HG02973 (cell line): ENCODE measurements around the gene CROCC2.

Experiments used
- ATAC-seq: cut with Tn5 transposase; IDR thresholded peaks from one replicate; pipeline ENCODE4 v1.9.1; 2021; ENCODE audit warnings: moderate library complexity; ENCODE audit not compliant: unreplicated experiment

The CROCC2 gene

GRCh38 chr2:240954436-240955305 lies 48.5 kb downstream of the CROCC2 start:
- no peak for ATAC-seq

GRCh38 chr2:240955306-240956170 lies 49.4 kb downstream of the CROCC2 start:
- no peak for ATAC-seq

GRCh38 chr2:240956171-240956934 lies 50.2 kb downstream of the CROCC2 start:
- no peak for ATAC-seq

DNA sequence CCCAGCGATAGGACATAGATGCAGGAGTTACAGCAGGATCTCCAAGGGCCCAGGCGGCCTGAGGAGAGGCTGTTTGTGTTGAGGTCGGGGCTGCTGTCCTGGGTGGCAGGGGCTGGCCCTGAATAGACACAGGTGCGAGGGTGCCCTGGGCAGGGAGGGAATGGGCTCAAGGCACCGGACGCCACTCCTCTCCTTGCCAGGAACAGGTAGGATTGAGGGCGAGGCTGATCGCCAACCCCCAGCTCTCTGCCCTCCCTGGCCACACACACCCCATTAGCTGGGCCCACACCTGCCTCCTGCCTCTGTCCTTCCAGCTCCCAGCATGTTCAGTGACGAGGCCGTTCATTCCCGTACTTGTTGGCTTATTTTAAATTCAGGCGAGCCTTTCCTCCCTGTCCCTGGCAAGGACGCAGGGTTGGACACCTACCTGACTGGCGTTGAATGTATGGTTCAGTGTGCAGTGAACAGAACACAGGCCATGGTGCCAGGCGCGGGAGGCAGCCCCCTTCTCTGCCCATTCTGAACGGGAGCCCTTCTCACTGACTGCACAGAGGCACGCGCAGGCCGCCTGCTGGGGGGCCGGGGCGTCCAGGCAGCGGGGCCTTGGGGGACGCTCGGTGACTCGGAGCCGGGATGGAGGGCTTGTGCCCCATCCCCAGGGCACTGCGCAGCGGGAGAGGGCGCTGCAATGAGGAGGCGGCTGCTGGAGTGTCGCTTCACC lies 51.0 kb downstream of the CROCC2 start:
- no peak for ATAC-seq

DNA sequence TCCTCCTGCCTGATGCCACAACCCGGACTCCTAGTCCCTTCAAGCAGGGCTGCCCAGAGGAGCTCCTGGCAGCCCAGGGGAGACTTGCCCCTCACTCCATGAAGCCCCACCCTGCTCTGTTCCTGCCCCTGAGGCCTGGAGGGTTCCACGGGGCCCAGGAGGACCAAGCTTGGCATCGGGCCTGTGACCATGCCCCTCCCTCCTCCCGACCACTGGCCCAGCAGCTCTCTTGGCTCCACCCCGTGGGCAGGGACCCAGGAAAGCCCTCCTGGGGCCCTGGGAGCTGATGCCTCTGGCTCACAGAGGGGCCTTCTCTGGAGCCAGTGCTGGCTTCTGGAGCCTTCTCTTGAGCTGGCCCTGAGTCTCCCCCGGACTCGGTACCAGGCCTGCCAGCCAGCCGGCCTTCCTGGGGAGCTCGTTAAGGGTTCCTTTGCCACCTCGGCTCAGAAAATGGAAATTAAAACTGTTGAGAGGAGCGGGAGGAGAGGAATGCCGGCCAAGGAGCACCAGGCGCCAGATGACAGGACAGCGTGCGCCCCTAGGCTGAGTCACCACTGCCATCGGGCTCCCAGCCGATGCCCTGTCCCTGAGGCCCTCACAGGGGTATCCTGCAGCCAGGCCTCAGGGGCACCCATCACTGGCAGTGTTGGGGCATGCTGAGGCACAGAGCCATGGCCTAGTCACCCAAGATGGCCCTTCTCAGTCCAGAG lies 51.7 kb downstream of the CROCC2 start:
- ATAC-seq = no peak

DNA sequence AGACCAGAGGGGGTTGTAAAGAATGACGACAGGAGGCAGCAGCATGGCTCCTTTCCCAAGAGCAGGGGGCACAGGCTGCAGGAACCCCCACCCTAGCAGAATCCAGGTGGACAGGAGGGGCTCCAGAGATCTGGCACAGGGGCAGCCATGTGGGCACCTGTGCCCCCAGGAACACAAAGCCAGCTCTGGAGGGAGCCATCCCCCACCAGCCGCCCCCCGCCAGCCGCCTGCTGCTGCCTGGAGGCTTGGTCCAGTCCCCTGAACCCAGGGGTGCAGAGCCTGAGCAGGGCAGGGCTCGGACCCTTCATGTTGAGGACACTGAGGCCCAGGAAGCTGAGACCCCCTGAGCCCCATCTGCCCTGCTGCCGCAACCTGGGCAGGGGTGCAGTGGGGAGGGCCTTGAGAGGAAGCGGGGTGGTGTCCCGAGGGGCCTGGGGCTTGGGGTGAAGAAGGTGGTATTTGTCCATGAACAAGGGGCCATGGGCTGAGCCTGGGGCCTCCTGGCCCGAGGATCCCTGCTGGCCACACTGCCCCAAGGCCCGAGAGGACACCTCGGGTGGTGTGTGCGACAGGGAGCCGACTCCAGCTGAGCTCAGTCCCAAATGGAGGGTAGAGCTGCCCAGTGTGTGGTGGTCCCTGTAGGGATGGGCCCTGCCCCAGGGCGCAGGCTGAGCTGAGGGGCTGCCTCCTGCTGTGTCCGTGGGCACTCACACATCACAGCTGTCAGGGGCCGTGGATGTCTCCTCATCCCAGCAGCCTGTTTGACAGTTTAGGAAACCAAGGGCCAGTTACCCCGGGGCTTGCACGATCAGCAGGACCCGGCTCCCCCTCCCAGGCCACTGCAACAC lies 52.5 kb downstream of the CROCC2 start:
- no peak for ATAC-seq

GRCh38 chr2:240959214-240959940 lies 53.2 kb downstream of the CROCC2 start:
- no peak for ATAC-seq

- no peak for ATAC-seq
These were observed 53.8 kb downstream of the CROCC2 start for GRCh38 chr2:240959941-240960308.

- ATAC-seq = no peak
These were observed 54.3 kb downstream of the CROCC2 start for GRCh38 chr2:240960309-240960970.

DNA sequence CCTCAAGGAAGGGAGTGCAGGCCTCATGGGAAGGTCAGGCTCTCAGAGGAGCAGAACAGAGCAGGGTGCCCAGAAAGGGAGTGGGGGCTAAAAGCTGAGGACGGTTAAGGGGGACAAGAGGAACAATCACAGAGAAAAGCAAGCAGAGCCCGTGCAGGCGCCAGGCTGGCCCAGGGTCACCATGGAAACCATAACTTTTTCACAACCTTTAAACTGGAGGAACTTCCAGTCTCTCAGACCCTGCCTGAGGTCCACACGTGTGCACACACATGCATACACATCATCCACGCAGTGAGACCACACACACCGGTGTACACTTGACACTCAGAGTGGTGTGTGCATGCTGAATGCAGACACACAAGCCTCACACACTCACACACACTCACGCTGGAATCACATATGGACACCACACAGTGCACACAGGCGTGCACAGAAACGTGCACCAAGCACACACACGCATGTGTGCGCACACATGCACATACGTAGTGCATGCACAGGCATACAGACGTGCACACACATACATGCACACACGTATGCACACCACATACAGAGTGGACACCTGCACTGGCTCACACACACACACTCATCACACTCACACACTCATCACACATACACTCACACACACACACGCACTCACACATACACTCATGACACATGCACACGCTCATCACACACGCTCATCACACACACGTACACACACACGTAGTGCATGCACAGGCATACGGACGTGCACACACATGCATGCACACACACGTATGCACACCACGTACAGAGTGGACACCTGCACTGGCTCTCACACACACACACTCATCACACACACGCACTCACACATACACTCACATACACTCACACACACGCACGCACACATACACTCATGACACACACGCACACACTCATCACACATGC lies 55.1 kb downstream of the CROCC2 start:
- ATAC-seq = no peak

DNA sequence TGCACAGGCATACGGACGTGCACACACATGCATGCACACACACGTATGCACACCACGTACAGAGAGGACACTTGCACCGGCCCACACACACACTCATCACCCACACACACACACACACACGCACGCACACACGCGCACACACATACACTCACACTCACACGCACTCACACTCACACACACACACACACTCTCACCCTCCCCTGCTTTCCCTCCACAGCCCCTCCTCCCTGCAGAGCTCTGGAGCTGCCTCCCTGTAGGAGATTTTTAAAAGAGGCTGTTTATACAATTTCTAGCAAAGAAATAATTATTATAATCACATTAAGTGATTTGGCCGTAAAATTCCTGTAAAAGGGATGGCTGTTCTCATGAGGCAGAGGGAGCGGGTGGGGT lies 55.8 kb downstream of the CROCC2 start:
- no peak for ATAC-seq

- no peak for ATAC-seq
These were observed 56.3 kb downstream of the CROCC2 start for GRCh38 chr2:240962300-240963064.

- ATAC-seq = no peak
These were observed 57.1 kb downstream of the CROCC2 start for GRCh38 chr2:240963065-240963867.

DNA sequence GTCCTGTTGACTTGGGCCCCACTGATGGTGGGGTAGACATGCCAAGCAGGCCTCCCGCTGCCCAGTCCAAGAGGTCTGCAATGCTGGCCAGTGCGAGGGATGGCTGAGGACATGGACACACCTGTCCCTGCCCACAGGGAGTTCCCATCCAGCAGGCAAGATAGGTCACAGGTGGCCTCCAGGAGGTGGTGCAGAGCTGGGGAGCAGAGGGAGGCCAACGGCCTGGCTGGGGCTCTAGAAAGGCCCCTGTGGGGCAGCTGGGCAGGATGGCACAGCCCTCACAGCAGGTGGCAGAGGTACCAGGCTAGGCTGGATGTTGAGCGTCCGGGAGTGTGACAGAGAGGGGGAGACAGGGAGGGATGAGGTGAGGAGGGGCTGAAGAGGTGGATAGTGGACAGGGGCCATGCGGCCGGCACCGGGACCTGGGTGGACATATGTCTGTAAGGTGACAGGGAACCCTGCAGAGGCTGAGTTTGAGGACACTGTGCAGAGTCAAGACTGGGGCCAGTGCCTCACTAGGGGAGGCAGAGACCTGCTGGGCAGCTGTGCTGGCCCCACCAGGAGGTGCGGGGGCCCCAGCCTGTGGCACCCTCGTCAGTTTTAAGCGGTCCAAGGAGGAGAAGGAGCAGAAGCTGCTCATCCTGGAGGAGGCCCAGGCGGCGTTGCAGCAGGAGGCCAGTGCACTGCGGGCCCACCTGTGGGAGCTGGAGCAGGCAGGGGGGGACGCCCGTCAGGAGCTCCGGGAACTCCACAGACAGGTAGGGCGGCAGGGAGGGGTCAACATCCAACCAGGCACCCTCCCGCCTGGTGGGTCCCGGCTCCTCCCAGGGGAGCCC lies 58.0 kb downstream of the CROCC2 start:
- no peak for ATAC-seq
